Left cardiac atrium (tissue), 4 donors: Measurements from ENCODE around the gene MIDN. TPM values are rescaled to one million over a fixed set of nuclear protein-coding genes. Genes with fewer than 3 reads are reported as not detected.

ENCODE experiments used
- ATAC-seq, 2 donors: fragments of 200-7000 bp; cut with Tn5 transposase; one replicate each; pipeline ENCODE4 v1.9.1; 2020; ENCODE audit warnings: mild to moderate bottlenecking in 2 of 2, moderate library complexity in 2 of 2
- DNase-seq: peaks from one replicate; pipeline ENCODE4 v3.0.0-alpha.2; 2020
- intact Hi-C, 2 donors: fragments of 100-400 bp; cut with DNase I; formaldehyde crosslinking; loops; one replicate each; pipeline versions ENCODE4 v1.14.1 to v1.15.1; 2022 to 2023
- total RNA-seq, 2 donors: library from RNA; stranded (reverse); fragmentation: NEBNext Ultra II Directional; extraction: Animal tissue kit (Norgen Biotek cat#: 25700); gene quantifications; one replicate each; pipeline ENCODE4 v1.2.1, GENCODE V29; 2021
- donor health status: DM: no; HTN: yes; CAD: no.
- donor health status: DM: no; HTN: yes; CAD: no; lungs with severe emphysema.
- donor health status: DM: yes; HTN: yes; CAD: no.
- donor health status: Dilated cardiomyopathy.

Gene MIDN
- total RNA-seq, 2 donors from 2014 or later, result 58.7 to 148 TPM

GRCh38 chr19:1284293-1284978 is 36.1 kb downstream of the MIDN start:
- intact Hi-C loops, result loop anchor here (10.0 kb wide), 3 partner anchors 60 to 170 kb away; partner anchors contain the start of gene APC2 (in 1 of the 2)
- DNase-seq (no peak), ATAC-seq (no peak)

GRCh38 chr19:1284979-1285736 is 36.8 kb downstream of the MIDN start:
- DNase-seq (no peak), ATAC-seq (no peak)
- intact Hi-C loops, result loop anchor here (10.0 kb wide), 3 partner anchors 60 to 170 kb away; partner anchors contain the start of gene APC2 (in 1 of the 2)

GRCh38 chr19:1285737-1286360 is 37.5 kb downstream of the MIDN start, which contains the start of gene EFNA2:
Gene EFNA2, plus strand, starts transcription at chr19:1285873. Its CDS starts 296 bp downstream, at chr19:1286169.
- ATAC-seq (no peak), DNase-seq (no peak)
- intact Hi-C loops, result loop anchor here (10.0 kb wide), 3 partner anchors 59 to 169 kb away; partner anchors contain the start of gene APC2 (in 1 of the 2)

GRCh38 chr19:1286487-1287353 is 38.3 kb downstream of the MIDN start:
- ATAC-seq (no peak), DNase-seq (no peak)
- intact Hi-C loops, result loop anchor here (10.0 kb wide), 3 partner anchors 58 to 168 kb away; partner anchors contain the start of gene APC2 (in 1 of the 2)

DNA sequence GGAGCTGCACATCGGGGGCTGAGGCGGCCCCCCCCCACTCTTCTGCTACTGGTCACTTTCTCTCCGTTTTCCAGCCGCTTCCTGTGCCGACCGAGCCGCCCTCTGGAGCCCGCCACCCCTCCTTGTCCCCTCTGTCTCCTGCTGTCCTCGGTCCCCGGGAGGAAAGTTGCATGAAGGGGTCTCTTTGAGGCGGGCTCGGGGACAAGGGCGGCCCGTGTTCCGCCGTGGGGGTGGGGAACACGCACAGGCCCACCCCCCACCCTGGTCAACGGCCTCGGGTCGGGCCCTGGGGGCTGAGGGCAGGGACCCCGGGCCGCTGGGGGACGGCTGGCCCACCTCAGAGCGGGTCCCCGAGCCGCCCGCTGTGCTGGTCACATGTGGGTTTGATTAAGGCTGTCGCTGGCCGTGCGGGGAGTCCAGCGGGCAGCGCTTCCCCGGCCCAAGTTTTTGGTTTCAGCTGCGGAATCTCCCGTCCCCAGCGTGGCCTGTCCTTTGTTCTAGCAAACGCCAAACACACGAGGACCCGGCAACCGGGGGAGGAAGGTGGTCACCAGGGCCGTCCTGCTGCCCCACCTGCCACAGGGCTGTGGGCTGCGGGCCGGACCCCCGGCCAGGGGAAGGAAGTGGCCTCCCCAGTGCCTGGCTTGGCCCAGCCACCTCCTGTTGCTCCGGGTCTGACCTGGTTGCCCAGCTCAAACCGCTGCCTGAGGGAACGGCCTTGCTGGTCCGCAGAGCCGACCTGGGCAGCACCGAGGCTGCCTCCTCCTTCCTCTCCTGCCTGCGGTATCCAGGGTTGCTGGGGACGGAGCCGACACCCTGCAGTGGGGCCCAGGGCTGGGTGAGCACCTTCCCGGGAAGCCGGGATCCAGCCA is 39.2 kb downstream of the MIDN start:
- intact Hi-C loops, result loop anchor here (10.0 kb wide), 3 partner anchors 57 to 167 kb away; partner anchors contain the start of gene APC2 (in 1 of the 2)
- DNase-seq (no peak), ATAC-seq (no peak)

DNA sequence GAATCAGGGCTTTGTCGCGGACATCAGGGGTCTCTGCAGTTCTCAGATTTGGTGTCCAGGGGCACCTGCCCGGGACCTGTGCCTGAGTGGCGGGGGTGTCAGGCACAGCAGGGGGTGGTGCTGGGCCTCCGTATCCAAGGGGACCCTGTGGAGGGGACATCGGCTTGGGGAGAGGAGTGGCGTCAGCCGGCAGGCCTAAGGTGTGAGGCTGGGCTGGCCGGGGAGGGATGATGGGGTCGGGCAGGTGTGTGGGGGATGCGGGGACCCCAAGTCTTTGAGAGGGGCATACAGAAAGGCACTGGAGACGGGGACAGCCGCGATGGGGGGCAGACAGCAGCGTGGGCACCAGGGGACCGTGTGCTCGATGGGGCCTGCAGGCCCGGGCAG is 39.8 kb downstream of the MIDN start:
- intact Hi-C loops, result loop anchor here (10.0 kb wide), 3 partner anchors 57 to 167 kb away; partner anchors contain the start of gene APC2 (in 1 of the 2)
- ATAC-seq, result no peak
- no peak for DNase-seq

GRCh38 chr19:1288833-1289685 is 40.7 kb downstream of the MIDN start:
- ATAC-seq (no peak), DNase-seq (no peak)
- intact Hi-C loops, result loop anchor here (10.0 kb wide), 3 partner anchors 56 to 166 kb away; partner anchors contain the start of gene APC2 (in 1 of the 2)

GRCh38 chr19:1289686-1290025 is 41.3 kb downstream of the MIDN start:
- DNase-seq (no peak), ATAC-seq (no peak)
- intact Hi-C loops, result loop anchor here (10.0 kb wide), 3 partner anchors 55 to 165 kb away; partner anchors contain the start of gene APC2 (in 1 of the 2)

DNA sequence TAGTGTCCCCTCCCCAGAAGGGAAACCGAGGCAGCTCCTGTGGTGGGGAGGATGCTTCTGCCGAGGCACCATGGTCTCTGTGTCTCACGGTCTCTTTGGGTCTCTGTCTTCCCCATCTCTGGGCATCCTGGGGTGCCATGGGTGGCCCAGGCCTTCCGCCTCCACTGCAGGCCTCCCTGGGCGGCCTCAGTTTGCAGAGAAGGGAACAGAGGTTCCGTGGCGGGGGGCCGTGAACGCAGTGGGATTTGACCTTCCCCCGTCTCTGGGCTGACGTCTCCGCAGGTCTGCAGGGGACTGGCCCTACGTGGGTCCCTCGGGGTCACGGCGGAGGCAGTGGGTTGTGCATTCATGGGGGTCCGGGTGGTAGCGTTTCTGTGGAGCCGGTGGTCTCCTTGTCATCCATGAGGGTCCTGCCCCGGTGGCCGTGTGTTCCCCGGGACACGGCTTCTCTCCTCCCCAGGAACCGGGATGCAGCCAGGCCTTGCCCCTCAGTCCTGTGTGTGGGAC is 41.9 kb downstream of the MIDN start:
- ATAC-seq, result no peak
- intact Hi-C loops, result no loop called here

GRCh38 chr19:1290703-1291651 is 42.6 kb downstream of the MIDN start:
- intact Hi-C loops, result no loop called here
- ATAC-seq, result no peak

More for the DNA sequence above, 41.9 kb downstream of the MIDN start:
- DNase-seq, result no peak

DNA sequence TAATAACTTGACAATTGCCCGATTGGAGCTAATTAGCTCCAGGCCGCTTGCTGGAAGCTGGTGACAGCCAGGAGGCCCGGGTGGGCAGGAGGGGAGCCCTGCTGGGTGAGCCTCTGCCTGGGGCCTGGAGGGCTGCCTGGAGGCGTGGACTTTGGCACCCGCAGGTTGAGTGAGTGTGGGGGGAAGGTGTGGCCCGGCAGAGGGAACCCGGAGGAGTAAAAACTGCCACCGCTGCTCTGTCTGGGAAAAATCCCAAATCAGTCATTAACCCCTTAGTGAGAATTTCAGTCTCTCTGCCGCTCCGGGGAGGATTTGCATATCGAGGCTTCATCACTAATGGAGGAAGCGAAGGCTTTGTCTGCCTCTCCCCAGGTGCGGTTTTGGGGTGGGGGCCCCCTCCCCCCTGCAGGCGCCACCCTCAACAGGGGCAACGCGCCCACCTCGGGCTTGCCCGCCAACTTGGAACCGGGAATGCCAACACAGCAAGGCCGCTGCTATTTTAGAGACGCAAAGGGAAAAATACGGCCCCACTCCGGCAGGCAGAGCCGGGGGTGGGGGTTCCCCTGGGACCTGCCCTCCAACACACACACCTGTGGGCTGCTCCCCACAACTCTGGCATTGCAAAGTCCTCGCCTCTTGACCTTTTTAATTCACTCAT is 43.5 kb downstream of the MIDN start:
- DNase-seq (no peak), ATAC-seq (no peak)
- intact Hi-C loops, result no loop called here

More at GRCh38 chr19:1290703-1291651, 42.6 kb downstream of the MIDN start:
- DNase-seq, result no peak

DNA sequence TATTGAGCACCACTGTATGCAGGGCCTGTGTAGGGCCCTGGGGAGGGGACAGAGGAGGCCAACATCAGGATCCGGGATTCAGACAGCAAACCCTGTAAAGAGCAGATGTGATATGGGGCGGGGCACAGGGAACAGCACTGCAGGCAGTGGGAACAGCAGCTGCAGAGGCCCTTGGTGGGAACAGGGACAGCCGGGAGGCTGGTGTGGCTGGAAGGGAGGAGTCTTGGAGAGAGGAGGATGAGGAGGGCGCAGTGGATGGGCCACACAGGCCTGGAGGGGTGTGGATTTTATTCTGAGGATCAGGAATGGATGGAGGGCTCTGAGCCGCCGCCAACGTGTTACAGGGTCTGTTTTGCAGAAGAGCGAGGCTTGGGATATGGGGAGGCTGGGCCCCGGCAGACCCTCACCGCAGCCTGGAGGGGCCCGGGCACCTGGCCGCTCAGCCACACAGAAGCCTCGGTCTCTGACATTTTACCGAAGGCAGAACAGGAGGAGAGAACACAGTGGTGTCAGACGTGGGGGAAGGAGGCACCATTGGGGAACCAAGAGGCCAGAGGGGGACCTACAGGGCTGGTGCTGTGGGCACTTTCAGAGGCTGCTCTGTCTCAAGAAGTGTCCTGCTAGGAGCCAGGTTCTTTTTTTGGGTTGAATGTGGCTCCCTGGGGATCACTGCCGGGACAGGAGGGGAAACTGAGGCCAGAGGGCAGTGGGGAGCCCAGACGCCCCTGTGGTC is 44.2 kb downstream of the MIDN start:
- intact Hi-C loops, result no loop called here
- ATAC-seq, result no peak

GRCh38 chr19:1293782-1294604 is 45.6 kb downstream of the MIDN start:
- ATAC-seq (no peak), DNase-seq (no peak)
- intact Hi-C loops, result no loop called here

More for the DNA sequence above, 44.2 kb downstream of the MIDN start:
- DNase-seq, result no peak
